GM21576 (cell line): ENCODE data around the gene BTBD18.
A peak's percentile ranks its signal among the peaks of the same experiment; 100 is the strongest.

Experiments
- ATAC-seq: cut with Tn5 transposase; IDR thresholded peaks from one replicate; pipeline ENCODE4 v1.9.1; 2021; ENCODE audit warnings: mild to moderate bottlenecking, moderate library complexity; ENCODE audit not compliant: unreplicated experiment

The BTBD18 gene

GRCh38 chr11:57751676-57752253, at the start of gene BTBD18:
Gene BTBD18, minus strand, starts transcription at chr11:57751819. Its CDS starts 631 bp downstream, at chr11:57751188.
- no peak for ATAC-seq

GRCh38 chr11:57801183-57801485, 49.5 kb upstream of the BTBD18 start:
- ATAC-seq = no peak

GRCh38 chr11:57800444-57801182, 49.0 kb upstream of the BTBD18 start:
- ATAC-seq = peak; percentile 88

- no peak for ATAC-seq
These were observed 47.4 kb upstream of the BTBD18 start for GRCh38 chr11:57798905-57799559.

- ATAC-seq = no peak
These were observed 41.9 kb upstream of the BTBD18 start for GRCh38 chr11:57793351-57794115.

GRCh38 chr11:57792870-57793269, 41.3 kb upstream of the BTBD18 start:
- ATAC-seq = no peak

GRCh38 chr11:57792060-57792541, 40.5 kb upstream of the BTBD18 start:
- peak; percentile 75 for ATAC-seq

GRCh38 chr11:57791321-57792059, 39.9 kb upstream of the BTBD18 start:
- no peak for ATAC-seq

- no peak for ATAC-seq
These were observed 37.1 kb upstream of the BTBD18 start for GRCh38 chr11:57788703-57789088.

- ATAC-seq = no peak
These were observed 36.5 kb upstream of the BTBD18 start for GRCh38 chr11:57787920-57788702.

- no peak for ATAC-seq
These were observed 35.5 kb upstream of the BTBD18 start for GRCh38 chr11:57787006-57787604.

GRCh38 chr11:57786436-57786835, 34.8 kb upstream of the BTBD18 start:
- no peak for ATAC-seq

- no peak for ATAC-seq
These were observed 33.5 kb upstream of the BTBD18 start for GRCh38 chr11:57785072-57785471.

- no peak for ATAC-seq
These were observed 29.9 kb upstream of the BTBD18 start for GRCh38 chr11:57781529-57781943.

GRCh38 chr11:57779276-57779675, 27.7 kb upstream of the BTBD18 start:
- no peak for ATAC-seq

GRCh38 chr11:57778318-57779037, 26.9 kb upstream of the BTBD18 start:
- no peak for ATAC-seq

GRCh38 chr11:57777969-57778317, 26.3 kb upstream of the BTBD18 start:
- no peak for ATAC-seq

GRCh38 chr11:57776577-57777210, 25.1 kb upstream of the BTBD18 start:
- ATAC-seq = no peak
